Neural progenitor cell (in vitro differentiated cells): Measurements from ENCODE around the gene ANKRD11. TPM values are rescaled to one million over a fixed set of nuclear protein-coding genes. Genes with fewer than 3 reads are reported as not detected.
A peak's percentile ranks its signal among the peaks of the same experiment; 100 is the strongest.

Experiments
- DNase-seq: peaks from one replicate; pipeline ENCODE4 v3.0.0-alpha.2; 2016; ENCODE audit warnings: low spot score
- H2AFZ ChIP-seq: fragments of 200-600 bp; sonication (generic); replicated peaks from 2 replicates; pipeline ENCODE4 v1.6.1; 2016; ENCODE audit warnings: antibody characterized with exemption
- H3F3A ChIP-seq: fragments of 200-600 bp; sonication (generic); 2 replicates; pipeline ENCODE4 v1.6.1; 2016; ENCODE audit warnings: antibody characterized with exemption, low read depth
- H3K27ac ChIP-seq: fragments of 200-600 bp; sonication (generic); 2 replicates; pipeline ENCODE4 v1.5.1; 2016; ENCODE audit warnings: mild to moderate bottlenecking
- H3K27me3 ChIP-seq: fragments of 200-600 bp; sonication (generic); 2 replicates; pipeline ENCODE4 v1.6.1; 2016; ENCODE audit warnings: mild to moderate bottlenecking, moderate library complexity
- H3K36me3 ChIP-seq: fragments of 200-600 bp; sonication (generic); 2 replicates; pipeline ENCODE4 v1.5.1; 2016
- H3K4me1 ChIP-seq: fragments of 200-600 bp; sonication (generic); 2 replicates; pipeline ENCODE4 v1.6.1; 2016; ENCODE audit warnings: mixed run types
- H3K4me2 ChIP-seq: fragments of 200-600 bp; sonication (generic); 2 replicates; pipeline ENCODE4 v1.6.1; 2016
- H3K4me3 ChIP-seq: fragments of 200-600 bp; sonication (generic); 2 replicates; pipeline ENCODE4 v1.5.1; 2016
- H3K79me2 ChIP-seq: fragments of 200-600 bp; sonication (generic); 2 replicates; pipeline ENCODE4 v1.6.1; 2016; ENCODE audit warnings: low read depth
- H3K9ac ChIP-seq: fragments of 200-600 bp; sonication (generic); 2 replicates; pipeline ENCODE4 v1.6.1; 2016
- H3K9me3 ChIP-seq: fragments of 200-600 bp; sonication (generic); 2 replicates; pipeline ENCODE4 v1.5.1; 2016; ENCODE audit warnings: low read depth
- H4K20me1 ChIP-seq: fragments of 200-600 bp; sonication (generic); 2 replicates; pipeline ENCODE4 v1.6.1; 2016; ENCODE audit warnings: low read depth
- H3K27ac Mint-ChIP-seq: 3 replicates; pipeline ENCODE4 v1.8.0; 2021; ENCODE audit warnings: mixed read lengths
- H3K27me3 Mint-ChIP-seq: 2 replicates; pipeline ENCODE4 v1.8.0; 2022; ENCODE audit warnings: low read depth, mild to moderate bottlenecking, inconsistent platforms, moderate library complexity, mixed read lengths; ENCODE audit not compliant: insufficient read depth
- H3K36me3 Mint-ChIP-seq: 3 replicates; pipeline ENCODE4 v1.8.0; 2021; ENCODE audit warnings: mixed read lengths
- H3K4me1 Mint-ChIP-seq: 3 replicates; pipeline ENCODE4 v1.8.0; 2021; ENCODE audit warnings: mixed read lengths
- H3K4me3 Mint-ChIP-seq: 3 replicates; pipeline ENCODE4 v1.8.0; 2021; ENCODE audit warnings: mild to moderate bottlenecking, moderate library complexity, mixed read lengths
- H3K9me3 Mint-ChIP-seq: 3 replicates; pipeline ENCODE4 v1.8.0; 2020; ENCODE audit warnings: mixed read lengths
- CTCF ChIP-seq: fragments of 200-600 bp; sonication (generic); IDR thresholded peaks from 2 replicates; pipeline ENCODE4 v1.5.1; 2017; ENCODE audit warnings: antibody characterized with exemption, mild to moderate bottlenecking
- EZH2 ChIP-seq: fragments of 200-600 bp; sonication (generic); IDR thresholded peaks from 2 replicates; pipeline ENCODE4 v1.6.1; 2017; ENCODE audit warnings: antibody characterized with exemption, mild to moderate bottlenecking, moderate library complexity
- EZH2phosphoT487 ChIP-seq: fragments of 200-600 bp; sonication (generic); IDR thresholded peaks from 2 replicates; pipeline ENCODE4 v1.6.1; 2017; ENCODE audit warnings: antibody characterized with exemption
- total RNA-seq: library from RNA; depleted of rRNA; stranded (reverse); fragments of >200 nt; gene quantifications from 2 replicates; pipeline ENCODE4 v1.2.3, GENCODE V29; 2015; ENCODE audit warnings: low replicate concordance

Gene ANKRD11
- total RNA-seq, 1 donor from 2014 or later, result 47.3 TPM

GRCh38 chr16:89283449-89283848 is 206.9 kb downstream of the ANKRD11 start:
- TF ChIP-seq EZH2phosphoT487 (no peak), CTCF (no peak)
- Histone ChIP-seq H3K27me3 (no peaks in the 10 kb centered on the region), H3K79me2 (no peaks in the 10 kb centered on the region), H3F3A (no peaks in the 10 kb centered on the region), H3K9me3 (no peaks in the 10 kb centered on the region), H4K20me1 (peaks cover 20% of the 10 kb centered on the region), H2AFZ (no peak overlapping the region), H3K4me1 (no peaks in the 10 kb centered on the region), H3K27ac (no peak overlapping the region), H3K36me3 (no peaks in the 10 kb centered on the region), H3K9ac (no peak overlapping the region), H3K4me2 (no peak overlapping the region), H3K4me3 (no peak overlapping the region)
- H3K36me3 Mint-ChIP-seq, result peaks cover 10% of the 10 kb centered on the region
- peaks cover 16% of the 10 kb centered on the region for H3K4me1 Mint-ChIP-seq
- H3K27ac Mint-ChIP-seq, result no peak overlapping the region
- no peaks in the 10 kb centered on the region for H3K9me3 Mint-ChIP-seq
- peaks cover 2% of the 10 kb centered on the region for H3K27me3 Mint-ChIP-seq
- DNase-seq, result no peak
- H3K4me3 Mint-ChIP-seq, result no peak overlapping the region

GRCh38 chr16:89282523-89282922 is 207.8 kb downstream of the ANKRD11 start:
- Mint-ChIP-seq H3K4me1 (peaks cover 10% of the 10 kb centered on the region), H3K27ac (no peak overlapping the region), H3K4me3 (no peak overlapping the region), H3K36me3 (peaks cover 6% of the 10 kb centered on the region), H3K27me3 (peaks cover 3% of the 10 kb centered on the region), H3K9me3 (no peaks in the 10 kb centered on the region)
- no peaks in the 10 kb centered on the region for H3K36me3 ChIP-seq
- H3K9ac ChIP-seq, result no peak overlapping the region
- H3K27ac ChIP-seq, result peak overlapping the region; percentile 37
- H3K4me1 ChIP-seq, result no peaks in the 10 kb centered on the region
- no peak overlapping the region for H3K4me3 ChIP-seq
- no peak for TF ChIP-seq CTCF
- TF ChIP-seq EZH2phosphoT487, result no peak
- TF ChIP-seq EZH2, result no peak
- no peaks in the 10 kb centered on the region for H3K79me2 ChIP-seq
- DNase-seq, result no peak
- H3F3A ChIP-seq, result no peaks in the 10 kb centered on the region
- peaks cover 29% of the 10 kb centered on the region for H4K20me1 ChIP-seq
- no peaks in the 10 kb centered on the region for H3K9me3 ChIP-seq
- no peak overlapping the region for H3K4me2 ChIP-seq
- H3K27me3 ChIP-seq, result no peaks in the 10 kb centered on the region
- H2AFZ ChIP-seq, result no peak overlapping the region

GRCh38 chr16:89281829-89282228 is 208.5 kb downstream of the ANKRD11 start:
- Mint-ChIP-seq H3K4me3 (no peak overlapping the region), H3K27ac (no peak overlapping the region), H3K36me3 (peaks cover 7% of the 10 kb centered on the region), H3K27me3 (peaks cover 3% of the 10 kb centered on the region), H3K4me1 (peaks cover 6% of the 10 kb centered on the region), H3K9me3 (no peaks in the 10 kb centered on the region)
- TF ChIP-seq EZH2 (no peak), CTCF (no peak), EZH2phosphoT487 (no peak)
- Histone ChIP-seq H4K20me1 (peaks cover 32% of the 10 kb centered on the region), H3K79me2 (no peaks in the 10 kb centered on the region), H3K4me2 (no peak overlapping the region), H3K4me3 (no peak overlapping the region), H3K4me1 (no peaks in the 10 kb centered on the region), H3K9ac (no peak overlapping the region), H3K27ac (no peak overlapping the region), H3K27me3 (no peaks in the 10 kb centered on the region), H3K36me3 (no peaks in the 10 kb centered on the region), H3F3A (no peaks in the 10 kb centered on the region), H2AFZ (no peak overlapping the region), H3K9me3 (no peaks in the 10 kb centered on the region)
- DNase-seq, result no peak

GRCh38 chr16:89281189-89281577 is 209.2 kb downstream of the ANKRD11 start:
- no peak for DNase-seq
- no peak overlapping the region for H3K4me3 ChIP-seq
- no peak overlapping the region for H3K4me2 ChIP-seq
- H3K4me3 Mint-ChIP-seq, result no peak overlapping the region
- no peaks in the 10 kb centered on the region for H3K9me3 ChIP-seq
- H3K36me3 Mint-ChIP-seq, result peaks cover 5% of the 10 kb centered on the region
- H3K4me1 ChIP-seq, result no peaks in the 10 kb centered on the region
- no peak overlapping the region for H2AFZ ChIP-seq
- H3K27ac ChIP-seq, result no peak overlapping the region
- peaks cover 2% of the 10 kb centered on the region for H3K27me3 Mint-ChIP-seq
- peaks cover 2% of the 10 kb centered on the region for H3K4me1 Mint-ChIP-seq
- no peaks in the 10 kb centered on the region for H3K36me3 ChIP-seq
- H3K27me3 ChIP-seq, result no peaks in the 10 kb centered on the region
- no peak overlapping the region for H3K27ac Mint-ChIP-seq
- H4K20me1 ChIP-seq, result peaks cover 32% of the 10 kb centered on the region
- no peaks in the 10 kb centered on the region for H3K79me2 ChIP-seq
- H3F3A ChIP-seq, result no peaks in the 10 kb centered on the region
- H3K9ac ChIP-seq, result no peak overlapping the region
- no peaks in the 10 kb centered on the region for H3K9me3 Mint-ChIP-seq
- no peak for TF ChIP-seq CTCF
- TF ChIP-seq EZH2phosphoT487, result no peak
- no peak for TF ChIP-seq EZH2
